ENCODE data around the gene SLC25A12.

GRCh38 chr2:171846894-171847293 is 47.1 kb downstream of the SLC25A12 start:
- TF ChIP-seq, protein P1, sequence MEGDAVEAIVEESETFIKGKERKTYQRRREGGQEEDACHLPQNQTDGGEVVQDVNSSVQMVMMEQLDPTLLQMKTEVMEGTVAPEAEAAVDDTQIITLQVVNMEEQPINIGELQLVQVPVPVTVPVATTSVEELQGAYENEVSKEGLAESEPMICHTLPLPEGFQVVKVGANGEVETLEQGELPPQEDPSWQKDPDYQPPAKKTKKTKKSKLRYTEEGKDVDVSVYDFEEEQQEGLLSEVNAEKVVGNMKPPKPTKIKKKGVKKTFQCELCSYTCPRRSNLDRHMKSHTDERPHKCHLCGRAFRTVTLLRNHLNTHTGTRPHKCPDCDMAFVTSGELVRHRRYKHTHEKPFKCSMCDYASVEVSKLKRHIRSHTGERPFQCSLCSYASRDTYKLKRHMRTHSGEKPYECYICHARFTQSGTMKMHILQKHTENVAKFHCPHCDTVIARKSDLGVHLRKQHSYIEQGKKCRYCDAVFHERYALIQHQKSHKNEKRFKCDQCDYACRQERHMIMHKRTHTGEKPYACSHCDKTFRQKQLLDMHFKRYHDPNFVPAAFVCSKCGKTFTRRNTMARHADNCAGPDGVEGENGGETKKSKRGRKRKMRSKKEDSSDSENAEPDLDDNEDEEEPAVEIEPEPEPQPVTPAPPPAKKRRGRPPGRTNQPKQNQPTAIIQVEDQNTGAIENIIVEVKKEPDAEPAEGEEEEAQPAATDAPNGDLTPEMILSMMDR (IDR thresholded peaks at IDR 0.05 in 8 of 11, conservative IDR thresholded peaks at IDR 0.05 in 3 of 11) = no peak
- TF ChIP-seq POLR2A (IDR thresholded peaks at IDR 0.05) = no peak

All from spleen (tissue), 7 donors.